Fibroblast of pulmonary artery (primary cell): Measurements from ENCODE around the gene KLK4.

Experiments
- DNase-seq: peaks from one replicate; pipeline ENCODE4 v3.0.0-alpha.2; 2010; ENCODE audit warnings: low read depth
- H3K4me3 ChIP-seq: replicated peaks from 2 replicates; pipeline ENCODE4 v1.5.1; 2011; ENCODE audit warnings: low read depth, mild to moderate bottlenecking, control low read depth, low read length, moderate library complexity
- CTCF ChIP-seq: IDR thresholded peaks from 2 replicates; pipeline ENCODE4 v1.5.1; 2011; ENCODE audit warnings: mild to moderate bottlenecking, control low read depth, low read length, inconsistent platforms; ENCODE audit errors: missing control alignments

KLK4 gene

GRCh38 chr19:50916069-50916468 is 4.9 kb upstream of the KLK4 start:
- no peak for DNase-seq
- no peak for TF ChIP-seq CTCF
- H3K4me3 ChIP-seq, result no peak overlapping the region

GRCh38 chr19:50912727-50913716 is 1.8 kb upstream of the KLK4 start:
- no peak for DNase-seq
- H3K4me3 ChIP-seq, result no peak overlapping the region
- TF ChIP-seq CTCF, result no peak

DNA sequence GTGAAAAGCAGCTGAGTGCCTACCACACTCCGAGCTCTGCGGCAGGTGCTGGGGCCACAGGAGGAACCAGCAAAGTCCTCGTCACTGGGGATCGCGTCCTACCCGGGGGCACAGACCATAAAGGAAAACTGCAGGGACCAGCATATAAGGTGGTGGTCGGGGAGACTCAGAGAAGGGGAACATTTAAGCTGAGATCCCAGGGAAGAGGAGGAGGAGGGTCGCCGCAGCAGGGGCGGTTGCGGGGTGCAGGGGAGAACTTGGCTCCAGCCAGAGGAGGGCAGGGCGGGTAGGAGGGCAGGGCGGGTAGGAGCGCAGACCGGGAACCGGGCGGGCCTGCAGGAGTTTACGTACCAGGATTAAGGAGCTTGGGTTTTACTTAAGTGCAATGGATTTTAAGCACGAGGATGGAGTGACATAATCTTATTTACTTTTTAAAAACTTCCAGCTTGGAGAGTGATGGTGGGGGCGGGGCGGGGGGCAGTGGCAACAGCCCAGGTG is 956 bp upstream of the KLK4 start:
- no peak overlapping the region for H3K4me3 ChIP-seq
- DNase-seq, result no peak
- TF ChIP-seq CTCF, result no peak

- no peak for TF ChIP-seq CTCF
- no peak overlapping the region for H3K4me3 ChIP-seq
- DNase-seq, result no peak
These were observed 473 bp downstream of the KLK4 start for GRCh38 chr19:50910722-50911121.

DNA sequence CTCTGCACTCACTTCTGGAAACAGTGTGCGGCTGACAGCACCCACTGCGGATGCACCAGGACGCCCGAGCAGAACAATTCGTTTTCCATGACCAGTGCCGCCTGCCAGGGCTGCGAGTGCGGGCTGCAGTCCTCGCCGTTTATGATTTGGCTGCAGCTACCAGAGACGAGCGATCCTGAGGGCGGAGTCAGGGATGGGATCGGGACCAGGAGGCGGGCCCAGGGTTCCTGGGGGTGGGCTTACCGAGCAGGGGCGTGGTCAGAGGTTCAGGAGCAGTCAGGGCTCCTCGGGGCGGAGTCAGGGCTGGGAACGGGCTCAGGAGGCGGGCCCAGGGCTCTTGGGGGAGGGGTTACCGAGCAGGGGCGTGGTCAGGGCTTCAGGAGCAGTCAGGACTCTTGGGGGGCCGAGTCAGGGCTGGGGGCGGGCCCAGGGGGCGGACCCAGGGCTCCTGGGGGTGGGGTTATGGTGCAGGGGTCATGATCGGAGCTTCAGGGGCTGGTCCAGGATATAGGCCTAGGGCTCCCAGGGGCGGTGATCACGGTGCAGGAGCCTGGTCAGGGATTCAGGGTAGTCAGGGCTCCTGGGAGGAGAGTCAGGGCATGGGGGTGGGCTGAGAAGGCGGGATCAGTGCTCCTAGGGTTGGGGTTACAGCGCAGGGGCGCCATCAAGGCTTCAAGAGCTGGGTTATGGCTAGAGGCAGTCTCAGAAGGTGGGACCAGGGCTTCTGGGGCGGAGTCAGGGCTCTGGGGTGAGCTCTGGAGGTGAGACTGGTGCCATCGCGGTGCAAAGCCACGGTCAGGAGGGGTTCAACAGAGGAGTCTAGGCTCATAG is 1.7 kb downstream of the KLK4 start:
- H3K4me3 ChIP-seq, result no peak overlapping the region
- TF ChIP-seq CTCF, result no peak
- peak; percentile 13 for DNase-seq

DNA sequence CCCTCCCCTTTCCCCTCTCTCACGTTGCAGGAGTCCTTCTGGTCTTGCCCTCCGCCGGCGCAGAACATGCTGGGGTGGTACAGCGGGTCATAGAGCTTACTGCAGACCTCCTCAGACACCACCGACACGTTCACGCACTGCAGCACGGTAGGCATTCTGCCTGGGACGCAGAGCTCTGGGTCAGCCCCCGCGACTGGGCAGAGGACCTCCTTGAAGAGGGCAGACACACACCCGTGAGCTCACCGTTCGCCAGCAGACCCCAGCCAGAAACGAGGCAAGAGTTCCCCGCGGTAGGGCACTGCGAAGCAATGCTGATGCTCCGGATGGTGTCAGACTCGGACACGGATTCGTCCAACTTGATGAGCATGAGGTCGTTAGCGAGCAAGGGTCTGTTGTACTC is 2.9 kb downstream of the KLK4 start:
- no peak for DNase-seq
- no peak overlapping the region for H3K4me3 ChIP-seq
- TF ChIP-seq CTCF, result no peak
